H1 (cell line): Measurements from ENCODE around the gene PTH1R.

ENCODE experiments used
- CHD2 ChIP-seq: IDR thresholded peaks from 2 replicates; pipeline ENCODE4 v1.6.1; 2012; ENCODE audit warnings: low read length, improper control_type of control experiment
- CTCF ChIP-seq, 3 experiments: IDR thresholded peaks; 1 replicate in 2 of 3; 2 replicates in 1 of 3; pipeline versions ENCODE4 v1.5.1 to v1.6.1; 2011; ENCODE audit warnings: low read length in 3 of 3, mild to moderate bottlenecking in 3 of 3, inconsistent platforms in 2 of 3, low read depth in 1 of 3, moderate library complexity in 1 of 3; ENCODE audit not compliant: insufficient read depth in 1 of 3; ENCODE audit errors: control extremely low read depth in 1 of 3
- EZH2 ChIP-seq: fragments of 200-600 bp; sonication (generic); IDR thresholded peaks from 2 replicates; pipeline ENCODE4 v1.7.1; 2012; ENCODE audit warnings: low read depth, mild to moderate bottlenecking, moderate library complexity, low read length, inconsistent platforms; ENCODE audit not compliant: severe bottlenecking
- KDM5A ChIP-seq: fragments of 200-600 bp; IDR thresholded peaks from 2 replicates; pipeline ENCODE4 v1.7.1; 2012; ENCODE audit warnings: mild to moderate bottlenecking, low read length, inconsistent platforms, mixed read lengths
- POLR2A ChIP-seq, 2 experiments: IDR thresholded peaks; 1 replicate in 1 of 2; 2 replicates in 1 of 2; pipeline ENCODE4 v1.6.1; 2011; ENCODE audit warnings: low read depth in 2 of 2, low read length in 2 of 2, mild to moderate bottlenecking in 2 of 2; ENCODE audit errors: control extremely low read depth in 1 of 2
- RAD21 ChIP-seq, 2 experiments: IDR thresholded peaks in 1 of 2; conservative IDR thresholded peaks in 1 of 2; 2 replicates each; pipeline ENCODE4 v1.6.1; 2011; ENCODE audit warnings: low read depth in 2 of 2, low read length in 2 of 2, improper control_type of control experiment in 1 of 2, inconsistent platforms in 1 of 2, mild to moderate bottlenecking in 1 of 2, moderate library complexity in 1 of 2
- RXRA ChIP-seq: IDR thresholded peaks from 2 replicates; pipeline ENCODE4 v1.6.1; 2011; ENCODE audit warnings: low read depth, mild to moderate bottlenecking, low read length, moderate library complexity; ENCODE audit not compliant: insufficient read depth
- SP1 ChIP-seq: IDR thresholded peaks from 2 replicates; pipeline ENCODE4 v1.6.1; 2011; ENCODE audit warnings: low read depth, low read length
- TAF1 ChIP-seq: IDR thresholded peaks from 2 replicates; pipeline ENCODE4 v1.6.1; 2011; ENCODE audit warnings: mild to moderate bottlenecking, low read depth, low read length

DNA sequence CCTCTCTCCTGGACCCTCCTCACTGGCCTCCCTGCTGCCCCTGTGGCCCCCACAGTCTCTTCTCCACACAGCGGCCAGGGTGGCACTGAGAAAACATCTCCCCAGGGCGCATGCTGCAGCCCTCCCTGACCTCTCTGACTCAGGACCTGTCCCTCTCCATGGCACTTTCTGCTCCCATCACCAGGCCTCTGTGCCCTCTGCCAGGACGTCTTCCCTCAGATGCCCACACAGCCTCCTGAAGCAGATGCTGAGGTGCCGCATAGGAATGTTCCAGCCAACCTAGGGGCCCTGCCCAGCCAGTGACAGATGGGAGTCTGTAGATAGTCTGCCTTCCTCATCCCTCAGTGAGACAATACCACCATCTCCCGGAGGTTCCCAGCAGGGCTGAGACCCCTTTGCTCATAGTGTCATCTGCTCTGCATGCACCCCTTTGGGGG lies 22.9 kb upstream of the PTH1R start:
- TF ChIP-seq EZH2 (no peak), CTCF (IDR thresholded peaks at IDR 0.05; ENCODE audit: control extremely low read depth in 1 of 3, insufficient read depth in 1 of 3, low read depth in 1 of 3, low read length in 3 of 3) (no peak), SP1 (no peak), TAF1 (no peak), POLR2A (IDR thresholded peaks at IDR 0.05; ENCODE audit: control extremely low read depth in 1 of 2, low read depth in 2 of 2, low read length in 2 of 2) (no peak), KDM5A (no peak), CHD2 (no peak), RXRA (no peak), RAD21 (IDR thresholded peaks at IDR 0.05 in 1 of 2, conservative IDR thresholded peaks at IDR 0.05 in 1 of 2; ENCODE audit: low read depth in 2 of 2, low read length in 2 of 2) (no peak; a peak in 1 of 4 replicates)
